T-helper 22 cell (primary cell): ENCODE measurements around the gene USP17L19.
"Not testable (repeated sequence)": the region's sequence is repeated elsewhere in the genome, so short reads cannot be mapped to it uniquely, and the experiment has no call there.

Source experiments
- DNase-seq: peaks from one replicate; pipeline ENCODE4 v3.0.0-alpha.2; 2020; ENCODE audit warnings: low read depth

Gene USP17L19, protein sequence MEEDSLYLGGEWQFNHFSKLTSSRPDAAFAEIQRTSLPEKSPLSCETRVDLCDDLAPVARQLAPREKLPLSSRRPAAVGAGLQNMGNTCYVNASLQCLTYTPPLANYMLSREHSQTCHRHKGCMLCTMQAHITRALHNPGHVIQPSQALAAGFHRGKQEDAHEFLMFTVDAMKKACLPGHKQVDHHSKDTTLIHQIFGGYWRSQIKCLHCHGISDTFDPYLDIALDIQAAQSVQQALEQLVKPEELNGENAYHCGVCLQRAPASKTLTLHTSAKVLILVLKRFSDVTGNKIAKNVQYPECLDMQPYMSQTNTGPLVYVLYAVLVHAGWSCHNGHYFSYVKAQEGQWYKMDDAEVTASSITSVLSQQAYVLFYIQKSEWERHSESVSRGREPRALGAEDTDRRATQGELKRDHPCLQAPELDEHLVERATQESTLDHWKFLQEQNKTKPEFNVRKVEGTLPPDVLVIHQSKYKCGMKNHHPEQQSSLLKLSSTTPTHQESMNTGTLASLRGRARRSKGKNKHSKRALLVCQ

DNA sequence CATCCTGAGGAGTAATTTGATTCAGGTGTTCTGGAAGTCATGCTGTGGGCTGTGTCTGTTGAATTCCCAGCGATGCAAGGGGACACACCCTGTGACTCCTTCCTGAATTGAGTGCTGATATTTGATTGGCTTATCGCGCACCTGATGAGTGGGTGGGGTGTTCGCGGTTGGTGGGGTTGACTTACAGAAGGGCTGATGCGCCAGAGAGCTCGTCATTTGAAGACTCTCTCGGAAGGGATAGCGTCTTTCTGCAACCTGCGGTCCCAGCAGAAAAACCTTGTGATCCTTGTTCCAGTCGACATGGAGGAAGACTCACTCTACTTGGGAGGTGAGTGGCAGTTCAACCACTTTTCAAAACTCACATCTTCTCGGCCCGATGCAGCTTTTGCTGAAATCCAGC is at the start of gene USP17L19:
TSS of gene USP17L19 (plus strand) at position 301 of the 400 bp plus-strand sequence. CDS start at position 301, 0 bp downstream.
- DNase-seq, result not testable (repeated sequence)

DNA sequence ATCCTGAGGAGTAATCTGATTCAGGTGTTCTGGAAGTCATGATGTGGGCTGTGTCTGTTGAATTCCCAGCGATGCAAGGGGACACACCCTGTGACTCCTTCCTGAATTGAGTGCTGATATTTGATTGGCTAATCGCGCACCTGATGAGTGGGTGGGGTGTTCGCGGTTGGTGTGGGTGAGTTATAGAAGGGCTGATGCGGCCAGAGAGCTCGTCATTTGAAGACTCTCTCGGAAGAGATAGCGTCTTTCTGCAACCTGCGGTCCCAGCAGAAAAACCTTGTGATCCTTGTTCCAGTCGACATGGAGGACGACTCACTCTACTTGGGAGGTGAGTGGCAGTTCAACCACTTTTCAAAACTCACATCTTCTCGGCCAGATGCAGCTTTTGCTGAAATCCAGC is 42.8 kb upstream of the USP17L19 start, which contains the start of gene USP17L10:
TSS of gene USP17L10 (plus strand) at position 301 of the 400 bp plus-strand sequence. CDS start at position 301, 0 bp downstream.
- not testable (repeated sequence) for DNase-seq

DNA sequence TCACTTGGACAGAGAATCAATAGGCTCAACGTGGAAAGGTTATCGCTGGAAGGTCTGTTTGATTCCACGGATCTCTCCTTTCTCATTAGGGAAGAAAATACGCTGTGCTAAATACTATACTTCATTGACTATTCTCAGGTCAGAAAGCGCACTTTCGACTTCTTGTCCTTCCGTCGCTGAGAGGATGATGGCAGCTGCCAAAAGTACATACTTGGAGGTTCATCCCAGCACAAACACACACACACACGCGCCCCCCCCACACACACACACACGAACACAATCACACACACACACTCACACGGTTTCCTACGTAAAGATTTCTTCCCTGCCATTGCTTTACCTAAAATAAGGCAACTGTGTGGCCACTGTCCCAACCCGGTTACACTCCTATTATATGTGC is 38.5 kb upstream of the USP17L19 start:
- not testable (repeated sequence) for DNase-seq

DNA sequence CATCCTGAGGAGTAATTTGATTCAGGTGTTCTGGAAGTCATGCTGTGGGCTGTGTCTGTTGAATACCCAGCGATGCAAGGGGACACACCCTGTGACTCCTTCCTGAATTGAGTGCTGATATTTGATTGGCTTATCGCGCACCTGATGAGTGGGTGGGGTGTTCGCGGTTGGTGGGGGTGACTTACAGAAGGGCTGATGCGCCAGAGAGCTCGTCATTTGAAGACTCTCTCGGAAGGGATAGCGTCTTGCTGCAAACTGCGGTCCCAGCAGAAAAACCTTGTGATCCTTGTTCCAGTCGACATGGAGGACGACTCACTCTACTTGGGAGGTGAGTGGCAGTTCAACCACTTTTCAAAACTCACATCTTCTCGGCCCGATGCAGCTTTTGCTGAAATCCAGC is 38.1 kb upstream of the USP17L19 start, which contains the start of gene USP17L11:
TSS of gene USP17L11 (plus strand) at position 301 of the 400 bp plus-strand sequence. CDS start at position 301, 0 bp downstream.
- DNase-seq, result not testable (repeated sequence)

DNA sequence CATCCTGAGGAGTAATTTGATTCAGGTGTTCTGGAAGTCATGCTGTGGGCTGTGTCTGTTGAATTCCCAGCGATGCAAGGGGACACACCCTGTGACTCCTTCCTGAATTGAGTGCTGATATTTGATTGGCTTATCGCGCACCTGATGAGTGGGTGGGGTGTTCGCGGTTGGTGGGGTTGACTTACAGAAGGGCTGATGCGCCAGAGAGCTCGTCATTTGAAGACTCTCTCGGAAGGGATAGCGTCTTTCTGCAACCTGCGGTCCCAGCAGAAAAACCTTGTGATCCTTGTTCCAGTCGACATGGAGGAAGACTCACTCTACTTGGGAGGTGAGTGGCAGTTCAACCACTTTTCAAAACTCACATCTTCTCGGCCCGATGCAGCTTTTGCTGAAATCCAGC is 33.3 kb upstream of the USP17L19 start, which contains the start of gene USP17L12:
TSS of gene USP17L12 (plus strand) at position 301 of the 400 bp plus-strand sequence. CDS start at position 301, 0 bp downstream.
- not testable (repeated sequence) for DNase-seq

DNA sequence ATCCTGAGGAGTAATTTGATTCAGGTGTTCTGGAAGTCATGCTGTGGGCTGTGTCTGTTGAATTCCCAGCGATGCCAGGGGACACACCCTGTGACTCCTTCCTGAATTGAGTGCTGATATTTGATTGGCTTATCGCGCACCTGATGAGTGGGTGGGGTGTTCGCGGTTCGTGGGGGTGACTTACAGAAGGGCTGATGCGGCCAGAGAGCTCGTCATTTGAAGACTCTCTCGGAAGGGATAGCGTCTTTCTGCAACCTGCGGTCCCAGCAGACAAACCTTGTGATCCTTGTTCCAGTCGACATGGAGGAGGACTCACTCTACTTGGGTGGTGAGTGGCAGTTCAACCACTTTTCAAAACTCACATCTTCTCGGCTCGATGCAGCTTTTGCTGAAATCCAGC is 28.6 kb upstream of the USP17L19 start, which contains the start of gene USP17L13:
TSS of gene USP17L13 (plus strand) at position 301 of the 400 bp plus-strand sequence. CDS start at position 301, 0 bp downstream.
- not testable (repeated sequence) for DNase-seq

DNA sequence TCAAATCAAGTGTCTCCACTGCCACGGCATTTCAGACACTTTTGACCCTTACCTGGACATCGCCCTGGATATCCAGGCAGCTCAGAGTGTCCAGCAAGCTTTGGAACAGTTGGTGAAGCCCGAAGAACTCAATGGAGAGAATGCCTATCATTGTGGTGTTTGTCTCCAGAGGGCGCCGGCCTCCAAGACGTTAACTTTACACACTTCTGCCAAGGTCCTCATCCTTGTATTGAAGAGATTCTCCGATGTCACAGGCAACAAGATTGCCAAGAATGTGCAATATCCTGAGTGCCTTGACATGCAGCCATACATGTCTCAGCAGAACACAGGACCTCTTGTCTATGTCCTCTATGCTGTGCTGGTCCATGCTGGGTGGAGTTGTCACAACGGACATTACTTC is 22.9 kb upstream of the USP17L19 start:
- not testable (repeated sequence) for DNase-seq

DNA sequence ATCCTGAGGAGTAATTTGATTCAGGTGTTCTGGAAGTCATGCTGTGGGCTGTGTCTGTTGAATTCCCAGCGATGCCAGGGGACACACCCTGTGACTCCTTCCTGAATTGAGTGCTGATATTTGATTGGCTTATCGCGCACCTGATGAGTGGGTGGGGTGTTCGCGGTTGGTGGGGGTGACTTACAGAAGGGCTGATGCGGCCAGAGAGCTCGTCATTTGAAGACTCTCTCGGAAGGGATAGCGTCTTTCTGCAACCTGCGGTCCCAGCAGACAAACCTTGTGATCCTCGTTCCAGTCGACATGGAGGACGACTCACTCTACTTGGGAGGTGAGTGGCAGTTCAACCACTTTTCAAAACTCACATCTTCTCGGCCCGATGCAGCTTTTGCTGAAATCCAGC is 19.1 kb upstream of the USP17L19 start, which contains the start of gene USP17L15:
TSS of gene USP17L15 (plus strand) at position 301 of the 400 bp plus-strand sequence. CDS start at position 301, 0 bp downstream.
- DNase-seq, result not testable (repeated sequence)

DNA sequence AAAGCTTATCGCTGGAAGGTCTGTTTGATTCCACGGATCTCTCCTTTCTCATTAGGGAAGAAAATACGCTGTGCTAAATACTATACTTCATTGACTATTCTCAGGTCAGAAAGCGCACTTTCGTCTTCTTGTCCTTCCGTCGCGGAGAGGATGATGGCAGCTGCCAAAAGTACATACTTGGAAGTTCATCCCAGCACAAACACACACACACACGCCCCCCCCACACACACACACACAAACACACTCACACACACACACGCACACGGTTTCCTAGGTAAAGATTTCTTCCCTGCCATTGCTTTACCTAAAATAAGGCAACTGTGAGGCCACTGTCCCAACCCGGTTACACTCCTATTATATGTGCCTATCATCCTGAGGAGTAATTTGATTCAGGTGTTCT is 14.7 kb upstream of the USP17L19 start:
- not testable (repeated sequence) for DNase-seq

DNA sequence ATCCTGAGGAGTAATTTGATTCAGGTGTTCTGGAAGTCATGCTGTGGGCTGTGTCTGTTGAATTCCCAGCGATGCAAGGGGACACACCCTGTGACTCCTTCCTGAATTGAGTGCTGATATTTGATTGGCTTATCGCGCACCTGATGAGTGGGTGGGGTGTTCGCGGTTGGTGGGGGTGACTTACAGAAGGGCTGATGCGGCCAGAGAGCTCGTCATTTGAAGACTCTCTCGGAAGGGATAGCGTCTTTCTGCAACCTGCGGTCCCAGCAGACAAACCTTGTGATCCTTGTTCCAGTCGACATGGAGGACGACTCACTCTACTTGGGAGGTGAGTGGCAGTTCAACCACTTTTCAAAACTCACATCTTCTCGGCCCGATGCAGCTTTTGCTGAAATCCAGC is 9.6 kb upstream of the USP17L19 start, which contains the start of gene USP17L17:
TSS of gene USP17L17 (plus strand) at position 301 of the 400 bp plus-strand sequence. CDS start at position 301, 0 bp downstream.
- not testable (repeated sequence) for DNase-seq

DNA sequence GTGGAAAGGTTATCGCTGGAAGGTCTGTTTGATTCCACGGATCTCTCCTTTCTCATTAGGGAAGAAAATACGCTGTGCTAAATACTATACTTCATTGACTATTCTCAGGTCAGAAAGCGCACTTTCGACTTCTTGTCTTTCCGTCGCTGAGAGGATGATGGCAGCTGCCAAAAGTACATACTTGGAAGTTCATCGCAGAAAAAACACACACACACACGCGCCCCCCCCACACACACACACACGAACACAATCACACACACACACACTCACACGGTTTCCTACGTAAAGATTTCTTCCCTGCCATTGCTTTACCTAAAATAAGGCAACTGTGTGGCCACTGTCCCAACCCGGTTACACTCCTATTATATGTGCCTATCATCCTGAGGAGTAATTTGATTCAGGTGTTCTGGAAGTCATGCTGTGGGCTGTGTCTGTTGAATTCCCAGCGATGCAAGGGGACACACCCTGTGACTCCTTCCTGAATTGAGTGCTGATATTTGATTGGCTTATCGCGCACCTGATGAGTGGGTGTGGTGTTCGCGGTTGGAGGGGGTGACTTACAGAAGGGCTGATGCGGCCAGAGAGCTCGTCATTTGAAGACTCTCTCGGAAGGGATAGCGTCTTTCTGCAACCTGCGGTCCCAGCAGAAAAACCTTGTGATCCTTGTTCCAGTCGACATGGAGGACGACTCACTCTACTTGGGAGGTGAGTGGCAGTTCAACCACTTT is 5.1 kb upstream of the USP17L19 start, which contains the start of gene USP17L18:
TSS of gene USP17L18 (plus strand) at position 678 of the 728 bp plus-strand sequence. CDS start at position 678, 0 bp downstream.
- DNase-seq, result not testable (repeated sequence)

DNA sequence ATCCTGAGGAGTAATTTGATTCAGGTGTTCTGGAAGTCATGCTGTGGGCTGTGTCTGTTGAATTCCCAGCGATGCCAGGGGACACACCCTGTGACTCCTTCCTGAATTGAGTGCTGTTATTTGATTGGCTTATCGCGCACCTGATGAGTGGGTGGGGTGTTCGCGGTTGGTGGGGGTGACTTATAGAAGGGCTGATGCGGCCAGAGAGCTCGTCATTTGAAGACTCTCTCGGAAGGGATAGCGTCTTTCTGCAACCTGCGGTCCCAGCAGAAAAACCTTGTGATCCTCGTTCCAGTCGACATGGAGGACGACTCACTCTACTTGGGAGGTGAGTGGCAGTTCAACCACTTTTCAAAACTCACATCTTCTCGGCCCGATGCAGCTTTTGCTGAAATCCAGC is 4.6 kb downstream of the USP17L19 start, which contains the start of gene USP17L20:
TSS of gene USP17L20 (plus strand) at position 301 of the 400 bp plus-strand sequence. CDS start at position 301, 0 bp downstream.
- DNase-seq, result not testable (repeated sequence)

DNA sequence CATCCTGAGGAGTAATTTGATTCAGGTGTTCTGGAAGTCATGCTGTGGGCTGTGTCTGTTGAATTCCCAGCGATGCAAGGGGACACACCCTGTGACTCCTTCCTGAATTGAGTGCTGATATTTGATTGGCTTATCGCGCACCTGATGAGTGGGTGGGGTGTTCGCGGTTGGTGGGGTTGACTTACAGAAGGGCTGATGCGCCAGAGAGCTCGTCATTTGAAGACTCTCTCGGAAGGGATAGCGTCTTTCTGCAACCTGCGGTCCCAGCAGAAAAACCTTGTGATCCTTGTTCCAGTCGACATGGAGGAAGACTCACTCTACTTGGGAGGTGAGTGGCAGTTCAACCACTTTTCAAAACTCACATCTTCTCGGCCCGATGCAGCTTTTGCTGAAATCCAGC is 9.4 kb downstream of the USP17L19 start, which contains the start of gene USP17L21:
TSS of gene USP17L21 (plus strand) at position 301 of the 400 bp plus-strand sequence. CDS start at position 301, 0 bp downstream.
- not testable (repeated sequence) for DNase-seq

DNA sequence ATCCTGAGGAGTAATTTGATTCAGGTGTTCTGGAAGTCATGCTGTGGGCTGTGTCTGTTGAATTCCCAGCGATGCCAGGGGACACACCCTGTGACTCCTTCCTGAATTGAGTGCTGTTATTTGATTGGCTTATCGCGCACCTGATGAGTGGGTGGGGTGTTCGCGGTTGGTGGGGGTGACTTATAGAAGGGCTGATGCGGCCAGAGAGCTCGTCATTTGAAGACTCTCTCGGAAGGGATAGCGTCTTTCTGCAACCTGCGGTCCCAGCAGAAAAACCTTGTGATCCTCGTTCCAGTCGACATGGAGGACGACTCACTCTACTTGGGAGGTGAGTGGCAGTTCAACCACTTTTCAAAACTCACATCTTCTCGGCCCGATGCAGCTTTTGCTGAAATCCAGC is 14.1 kb downstream of the USP17L19 start, which contains the start of gene USP17L22:
TSS of gene USP17L22 (plus strand) at position 301 of the 400 bp plus-strand sequence. CDS start at position 301, 0 bp downstream.
- not testable (repeated sequence) for DNase-seq

DNA sequence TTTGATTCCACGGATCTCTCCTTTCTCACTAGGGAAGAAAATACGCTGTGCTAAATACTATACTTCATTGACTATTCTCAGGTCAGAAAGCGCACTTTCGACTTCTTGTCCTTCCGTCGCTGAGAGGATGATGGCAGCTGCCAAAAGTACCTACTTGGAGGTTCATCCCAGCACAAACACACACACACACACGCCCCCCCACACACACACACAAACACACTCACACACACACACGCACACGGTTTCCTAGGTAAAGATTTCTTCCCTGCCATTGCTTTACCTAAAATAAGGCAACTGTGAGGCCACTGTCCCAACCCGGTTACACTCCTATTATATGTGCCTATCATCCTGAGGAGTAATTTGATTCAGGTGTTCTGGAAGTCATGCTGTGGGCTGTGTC is 18.5 kb downstream of the USP17L19 start:
- DNase-seq, result not testable (repeated sequence)
